Measurements from ENCODE around the gene LONP1.

GRCh38 chr19:5742051-5742450, 22.1 kb upstream of the LONP1 start:
- TF ChIP-seq CTCF (IDR thresholded peaks at IDR 0.05; ENCODE audit: insufficient read depth, low read length) (no peak), POLR2AphosphoS5 (IDR thresholded peaks at IDR 0.05; ENCODE audit: low read depth) (no peak), GABPA (IDR thresholded peaks at IDR 0.05; ENCODE audit: low read depth) (no peak)
